Endothelial cell of umbilical vein (primary cell): ENCODE data around the gene ACSM4. TPM values are rescaled to one million over a fixed set of nuclear protein-coding genes. Genes with fewer than 3 reads are reported as not detected.

Experiments
- BruUV-seq: library from RNA; stranded (reverse); fragments of 400-500 nt; replicated peaks from 2 replicates; lab custom pipeline; 2021; lab: Mats Ljungman, UMichigan
- CTCF ChIA-PET: fragments of 300-600, 350-600 bp; sonication (Branson Sonifier 250); formaldehyde crosslinking; loops from one replicate; lab custom pipeline; 2021; ENCODE audit warnings: antibody characterized with exemption, inconsistent platforms; lab: Charles Lee
- POLR2A ChIA-PET: fragments of 300-600, 350-600 bp; sonication (Branson Sonifier 250); formaldehyde crosslinking; loops from one replicate; lab custom pipeline; 2021; ENCODE audit warnings: antibody characterized with exemption, inconsistent platforms; lab: Charles Lee
- DNase-seq: peaks from one replicate; pipeline ENCODE4 v3.0.0-alpha.2; 2011; ENCODE audit warnings: low read depth, low spot score
- FAIRE-seq: peaks from 2 replicates; lab custom pipeline; 2011; peaks lifted over from hg19 to GRCh38; lab: Jason Lieb, UNC
- H2AFZ ChIP-seq: 2 replicates; pipeline ENCODE4 v1.6.0; 2012; ENCODE audit warnings: low read depth, low read length, control low read depth, inconsistent platforms
- H3K27ac ChIP-seq: 2 replicates; pipeline ENCODE4 v1.5.1; 2011; ENCODE audit warnings: low read depth, mild to moderate bottlenecking, control low read depth, low read length, moderate library complexity; ENCODE audit not compliant: insufficient read depth
- H3K27me3 ChIP-seq, 2 experiments: 2 replicates each; pipeline versions ENCODE4 v1.6.0 to v1.6.1; 2011; ENCODE audit warnings: low read length in 2 of 2, mixed read lengths in 1 of 2; ENCODE audit not compliant: control insufficient read depth in 2 of 2, insufficient read depth in 2 of 2
- H3K36me3 ChIP-seq, 2 experiments: 2 replicates in 1 of 2; 3 replicates in 1 of 2; pipeline ENCODE4 v1.5.1; 2011; ENCODE audit warnings: low read length in 2 of 2, mild to moderate bottlenecking in 1 of 2, moderate library complexity in 1 of 2; ENCODE audit not compliant: control insufficient read depth in 2 of 2, insufficient read depth in 2 of 2; ENCODE audit errors: extremely low read depth in 1 of 2
- H3K4me1 ChIP-seq: 3 replicates; pipeline ENCODE4 v1.5.1; 2011; ENCODE audit warnings: mild to moderate bottlenecking, low read length; ENCODE audit not compliant: control insufficient read depth, insufficient read depth; ENCODE audit errors: extremely low read depth
- H3K4me2 ChIP-seq: 2 replicates; pipeline ENCODE4 v1.6.1; 2011; ENCODE audit warnings: low read length, control low read depth, mixed read lengths; ENCODE audit not compliant: insufficient read depth
- H3K4me3 ChIP-seq, 3 experiments: fragments of 200-600 bp in 1 of 3; sonication (generic), shearing (Covaris generic) in 1 of 3; replicated peaks in 1 of 3; 2 replicates each; pipeline ENCODE4 v1.5.1; 2011 to 2016; ENCODE audit warnings: control low read depth in 3 of 3, low read length in 3 of 3, mild to moderate bottlenecking in 2 of 3, inconsistent platforms in 1 of 3, low read depth in 1 of 3, moderate library complexity in 1 of 3; ENCODE audit not compliant: insufficient read depth in 1 of 3
- H3K79me2 ChIP-seq: 2 replicates; pipeline ENCODE4 v1.6.0; 2012; ENCODE audit warnings: low read length, inconsistent platforms; ENCODE audit not compliant: control insufficient read depth, insufficient read depth
- H3K9ac ChIP-seq: replicated peaks from 2 replicates; pipeline ENCODE3; 2011; ENCODE audit warnings: low read length, control low read depth; ENCODE audit not compliant: insufficient read depth; ENCODE audit errors: extremely low read depth
- H3K9me1 ChIP-seq: replicated peaks from 3 replicates; pipeline ENCODE4 v1.6.0; 2011; ENCODE audit warnings: mild to moderate bottlenecking, low read length; ENCODE audit not compliant: control insufficient read depth, insufficient read depth; ENCODE audit errors: extremely low read depth
- H3K9me3 ChIP-seq: replicated peaks from 2 replicates; pipeline ENCODE4 v1.5.1; 2012; ENCODE audit warnings: low read length, inconsistent platforms; ENCODE audit not compliant: control insufficient read depth, insufficient read depth
- H4K20me1 ChIP-seq: replicated peaks from 2 replicates; pipeline ENCODE3; 2011; ENCODE audit warnings: mild to moderate bottlenecking, low read length; ENCODE audit not compliant: control insufficient read depth, insufficient read depth; ENCODE audit errors: extremely low read depth
- CTCF ChIP-seq, 2 donors: IDR thresholded peaks; 1 replicate in 1 of 2; 2 replicates in 1 of 2; pipeline ENCODE4 v1.5.1; 2011; ENCODE audit warnings: low read length in 2 of 2, mild to moderate bottlenecking in 2 of 2, moderate library complexity in 2 of 2, control low read depth in 1 of 2, inconsistent platforms in 1 of 2, low read depth in 1 of 2; ENCODE audit not compliant: insufficient read depth in 1 of 2; ENCODE audit errors: extremely low read depth in 1 of 2
- EZH2 ChIP-seq: IDR thresholded peaks from 2 replicates; pipeline ENCODE4 v1.6.1; 2012; ENCODE audit warnings: borderline replicate concordance, low read depth, mild to moderate bottlenecking, moderate library complexity, low read length, inconsistent platforms; ENCODE audit not compliant: severe bottlenecking
- FOS ChIP-seq: IDR thresholded peaks from 2 replicates; pipeline ENCODE4 v1.6.1; 2011; ENCODE audit warnings: mild to moderate bottlenecking, low read length, moderate library complexity, borderline replicate concordance; ENCODE audit not compliant: insufficient read depth
- GATA2 ChIP-seq: IDR thresholded peaks from 2 replicates; pipeline ENCODE4 v1.7.0; 2011; ENCODE audit warnings: low read depth, mild to moderate bottlenecking, moderate library complexity, mixed read lengths, low read length; ENCODE audit not compliant: insufficient read length, insufficient read depth
- JUN ChIP-seq: IDR thresholded peaks from 2 replicates; pipeline ENCODE4 v1.6.1; 2011; ENCODE audit warnings: borderline replicate concordance, low read depth; ENCODE audit not compliant: insufficient read length, insufficient read depth
- MAX ChIP-seq: IDR thresholded peaks from 2 replicates; pipeline ENCODE4 v1.6.1; 2011; ENCODE audit not compliant: insufficient read depth, insufficient read length
- MYC ChIP-seq: IDR thresholded peaks from one replicate; pipeline ENCODE4 v1.6.1; 2011; ENCODE audit warnings: mild to moderate bottlenecking, low read depth, low read length
- POLR2A ChIP-seq: IDR thresholded peaks from 2 replicates; pipeline ENCODE4 v1.6.1; 2012; ENCODE audit warnings: low read depth, mild to moderate bottlenecking, control low read depth, low read length
- POLR2AphosphoS5 ChIP-seq: IDR thresholded peaks from 2 replicates; pipeline ENCODE4 v1.6.1; 2012; ENCODE audit warnings: low read depth, mild to moderate bottlenecking, control low read depth, low read length, moderate library complexity; ENCODE audit not compliant: insufficient read depth
- dilution Hi-C: fragments of 300-500 bp; cut with MboI; formaldehyde crosslinking; loops from one replicate; pipeline ENCODE4 v1.15.0; 2019; ENCODE audit warnings: low sequenced_read_pairs; ENCODE audit not compliant: extremely low pct_ligation_motif_present
- intact Hi-C: fragments of 100-400 bp; cut with micrococcal nuclease; formaldehyde crosslinking; loops from one replicate; pipeline ENCODE4 v1.10.0; 2022
- polyA plus RNA-seq, 4 experiments: library from polyadenylated mRNA; depleted of rRNA in 3 of 4; stranded (reverse) in 3 of 4; unstranded in 1 of 4; fragments of >200 nt; gene quantifications; 2 replicates each; pipeline versions ENCODE4 v1.2.1 to v1.2.3, GENCODE V29; 2011 to 2012; ENCODE audit warnings: missing spikeins in 1 of 4
- total RNA-seq: library from RNA; stranded (reverse); gene quantifications from 2 replicates; pipeline ENCODE4 v1.2.3, GENCODE V29; 2021

ACSM4 gene
- total and polyA plus RNA-seq, 2 donors (not counting 3 experiments of a cell fraction or from before 2014, with no cell fraction given) = not detected

- no peak overlapping the region for H3K27ac ChIP-seq
- no peaks in the 10 kb centered on the region for H3K79me2 ChIP-seq
- H3K4me2 ChIP-seq = no peak overlapping the region
- H3K9me3 ChIP-seq = no peaks in the 10 kb centered on the region
- ChIA-PET CTCF (no interaction called here), POLR2A (no interaction called here)
- DNase-seq = no peak
- H3K27me3 ChIP-seq = no peaks in the 10 kb centered on the region
- H3K9me1 ChIP-seq = no peaks in the 10 kb centered on the region
- H3K4me1 ChIP-seq = no peaks in the 10 kb centered on the region
- intact Hi-C loops (loop anchor here (2.0 kb wide), 1 partner anchor 264 kb away; no protein-coding TSS in a partner anchor), dilution Hi-C loops (no loop called here)
- BruUV-seq = no TSS peak
- no peak overlapping the region for H2AFZ ChIP-seq
- no peaks in the 10 kb centered on the region for H4K20me1 ChIP-seq
- no peak overlapping the region for H3K9ac ChIP-seq
- H3K4me3 ChIP-seq = no peak overlapping the region
- H3K36me3 ChIP-seq = no peaks in the 10 kb centered on the region
- TF ChIP-seq MYC = no peak
- TF ChIP-seq EZH2 = no peak
- TF ChIP-seq JUN = no peak
- no peak for TF ChIP-seq MAX
- TF ChIP-seq FOS = no peak
- TF ChIP-seq POLR2AphosphoS5 = no peak
- no peak for TF ChIP-seq GATA2
- FAIRE-seq = no peak
Observed at GRCh38 chr12:7375145-7375543, 71.3 kb downstream of the ACSM4 start.

- ChIA-PET CTCF (no interaction called here), POLR2A (no interaction called here)
- H3K9ac ChIP-seq = no peak overlapping the region
- no peaks in the 10 kb centered on the region for H4K20me1 ChIP-seq
- H3K27me3 ChIP-seq = no peaks in the 10 kb centered on the region
- FAIRE-seq (no peak), DNase-seq (peak; percentile 40)
- BruUV-seq = no TSS peak
- H3K4me2 ChIP-seq = no peak overlapping the region
- intact Hi-C loops (no loop called here), dilution Hi-C loops (no loop called here)
- no peaks in the 10 kb centered on the region for H3K36me3 ChIP-seq
- H3K4me3 ChIP-seq = no peak overlapping the region
- no peaks in the 10 kb centered on the region for H3K4me1 ChIP-seq
- H3K27ac ChIP-seq = no peak overlapping the region
- no peaks in the 10 kb centered on the region for H3K9me1 ChIP-seq
- H2AFZ ChIP-seq = no peak overlapping the region
- H3K9me3 ChIP-seq = no peaks in the 10 kb centered on the region
- no peaks in the 10 kb centered on the region for H3K79me2 ChIP-seq
- TF ChIP-seq FOS (no peak), JUN (no peak), MAX (no peak), POLR2A (no peak), EZH2 (no peak), MYC (no peak), CTCF (IDR thresholded peaks at IDR 0.05; ENCODE audit: extremely low read depth in 1 of 2, insufficient read depth in 1 of 2, low read depth in 1 of 2, low read length in 2 of 2) (no peak), GATA2 (no peak), POLR2AphosphoS5 (no peak)
Observed at GRCh38 chr12:7376196-7376595, 72.3 kb downstream of the ACSM4 start.
